SK-N-SH (cell line): Measurements from ENCODE around the gene SIRPA. TPM values are rescaled to one million over a fixed set of nuclear protein-coding genes. Genes with fewer than 3 reads are reported as not detected.

Source experiments
- CTCF ChIA-PET: fragments of 300-600, 350-600 bp; formaldehyde crosslinking; extraction: SDS; loops from one replicate; lab custom pipeline; 2021; lab: Yijun Ruan, JAX
- POLR2A ChIA-PET: fragments of 350-600 bp; sonication (Branson Sonifier 250); formaldehyde crosslinking; extraction: SDS; loops from one replicate; lab custom pipeline; 2020; ENCODE audit warnings: antibody characterized with exemption, inconsistent platforms; lab: Yijun Ruan, JAX
- DNase-seq: peaks from one replicate; pipeline ENCODE4 v3.0.0; 2012
- H2AFZ ChIP-seq: fragments of 200-600 bp; sonication (generic); 2 replicates; pipeline ENCODE4 v1.8.1; 2016; ENCODE audit warnings: antibody characterized with exemption, mild to moderate bottlenecking, low read depth
- H3F3A ChIP-seq: fragments of 200-600 bp; sonication (generic); replicated peaks from 2 replicates; pipeline ENCODE3; 2016; ENCODE audit warnings: antibody characterized with exemption, mild to moderate bottlenecking; ENCODE audit not compliant: insufficient read depth
- H3K27ac ChIP-seq, 2 experiments: fragments of 200-500 bp in 1 of 2; fragments of 200-600 bp in 1 of 2; sonication (Bioruptor generic) in 1 of 2; sonication (generic), shearing (Covaris generic) in 1 of 2; 2 replicates each; pipeline versions ENCODE4 v1.5.1 to v1.6.1; 2014 to 2016; ENCODE audit warnings: low read depth in 2 of 2, inconsistent platforms in 1 of 2, low read length in 1 of 2, mild to moderate bottlenecking in 1 of 2, mixed read lengths in 1 of 2
- H3K27me3 ChIP-seq: fragments of 200-600 bp; sonication (generic), shearing (Covaris generic); 2 replicates; pipeline ENCODE4 v1.6.1; 2016; ENCODE audit warnings: mixed run types; ENCODE audit not compliant: insufficient read depth
- H3K36me3 ChIP-seq, 2 experiments: fragments of 200-500 bp in 1 of 2; fragments of 200-600 bp in 1 of 2; sonication (Bioruptor generic) in 1 of 2; sonication (generic) in 1 of 2; replicated peaks in 1 of 2; 2 replicates each; pipeline versions ENCODE3 to v1.5.1; 2014 to 2016; ENCODE audit warnings: low read length in 1 of 2, mild to moderate bottlenecking in 1 of 2; ENCODE audit not compliant: insufficient read depth in 2 of 2, control insufficient read depth in 1 of 2
- H3K4me1 ChIP-seq, 2 experiments: fragments of 200-500 bp in 1 of 2; fragments of 200-600 bp in 1 of 2; sonication (Bioruptor generic) in 1 of 2; sonication (generic), shearing (Covaris generic) in 1 of 2; 2 replicates each; pipeline versions ENCODE4 v1.5.1 to v1.6.1; 2014 to 2016; ENCODE audit warnings: low read depth in 1 of 2, low read length in 1 of 2, mixed run types in 1 of 2; ENCODE audit not compliant: insufficient read depth in 2 of 2, control insufficient read depth in 1 of 2
- H3K4me2 ChIP-seq: fragments of 200-600 bp; sonication (generic), shearing (Covaris generic); 2 replicates; pipeline ENCODE4 v1.6.1; 2017; ENCODE audit warnings: mixed run types
- H3K4me3 ChIP-seq, 2 experiments: fragments of 200-500 bp in 1 of 2; fragments of 200-600 bp in 1 of 2; sonication (Bioruptor generic) in 1 of 2; sonication (generic), shearing (Covaris generic) in 1 of 2; 2 replicates each; pipeline versions ENCODE4 v1.5.1 to v1.8.1; 2014 to 2016; ENCODE audit warnings: low read depth in 2 of 2, inconsistent platforms in 1 of 2, low read length in 1 of 2, mild to moderate bottlenecking in 1 of 2, mixed read lengths in 1 of 2, moderate library complexity in 1 of 2
- H3K79me2 ChIP-seq: fragments of 200-600 bp; sonication (generic); 2 replicates; pipeline ENCODE4 v1.8.1; 2017; ENCODE audit warnings: mild to moderate bottlenecking; ENCODE audit not compliant: insufficient read depth
- H3K9ac ChIP-seq: fragments of 200-600 bp; sonication (generic); 2 replicates; pipeline ENCODE4 v1.6.1; 2017; ENCODE audit warnings: mixed run types
- H3K9me2 ChIP-seq: fragments of 200-600 bp; sonication (generic); 2 replicates; pipeline ENCODE4 v1.6.1; 2017; ENCODE audit warnings: mixed run types
- H3K9me3 ChIP-seq: fragments of 200-600 bp; sonication (generic); 2 replicates; pipeline ENCODE4 v1.6.1; 2017; ENCODE audit warnings: mixed run types, mild to moderate bottlenecking, moderate library complexity
- H4K20me1 ChIP-seq: fragments of 200-600 bp; sonication (generic); 2 replicates; pipeline ENCODE4 v1.6.1; 2017; ENCODE audit warnings: mild to moderate bottlenecking, mixed run types; ENCODE audit not compliant: insufficient read depth
- CHD2 ChIP-seq: fragments of 150-350 bp; IDR thresholded peaks from 2 replicates; pipeline ENCODE4 v1.6.1; 2018; ENCODE audit warnings: low read length; ENCODE audit not compliant: partially characterized antibody
- CTCF ChIP-seq: fragments of 200-600 bp; sonication (generic); IDR thresholded peaks from 2 replicates; pipeline ENCODE4 v1.6.1; 2017; ENCODE audit warnings: antibody characterized with exemption, mild to moderate bottlenecking, moderate library complexity
- ELF1 ChIP-seq: IDR thresholded peaks from 2 replicates; pipeline ENCODE4 v1.4.0; 2012
- EP300 ChIP-seq, 2 experiments: IDR thresholded peaks; 2 replicates each; pipeline versions ENCODE4 v1.4.0 to v1.6.1; 2012; ENCODE audit warnings: borderline replicate concordance in 1 of 2, low read depth in 1 of 2, low read length in 1 of 2
- FOSL2 ChIP-seq: IDR thresholded peaks from 2 replicates; pipeline ENCODE4 v1.4.0; 2012; ENCODE audit warnings: low read depth, mild to moderate bottlenecking, moderate library complexity, borderline replicate concordance
- FOXJ3 ChIP-seq: sonication (generic); formaldehyde crosslinking; IDR thresholded peaks from 2 replicates; pipeline ENCODE4 v1.5.1; 2020; ENCODE audit warnings: mild to moderate bottlenecking, missing genetic modification reagents
- FOXM1 ChIP-seq: IDR thresholded peaks from 2 replicates; pipeline ENCODE4 v1.4.0; 2012; ENCODE audit warnings: low read depth, mild to moderate bottlenecking
- GABPA ChIP-seq: IDR thresholded peaks from 2 replicates; pipeline ENCODE4 v1.4.0; 2012; ENCODE audit warnings: low read depth, mild to moderate bottlenecking
- IRF3 ChIP-seq: fragments of 150-350 bp; IDR thresholded peaks from 2 replicates; pipeline ENCODE4 v1.6.1; 2016; ENCODE audit warnings: mild to moderate bottlenecking, low read depth, low read length
- JUND ChIP-seq: IDR thresholded peaks from 2 replicates; pipeline ENCODE4 v1.4.0; 2012
- MAX ChIP-seq: IDR thresholded peaks from 2 replicates; pipeline ENCODE4 v1.4.0; 2012; ENCODE audit warnings: low read depth
- NFIC ChIP-seq: IDR thresholded peaks from 2 replicates; pipeline ENCODE4 v1.4.0; 2012; ENCODE audit warnings: borderline replicate concordance
- NRF1 ChIP-seq: IDR thresholded peaks from 2 replicates; pipeline ENCODE4 v1.6.1; 2012; ENCODE audit warnings: low read depth, mild to moderate bottlenecking, low read length
- PBX3 ChIP-seq: IDR thresholded peaks from 2 replicates; pipeline ENCODE4; 2012
- POLR2AphosphoS5 ChIP-seq: IDR thresholded peaks from 2 replicates; pipeline ENCODE4 v1.6.1; 2012; ENCODE audit warnings: low read depth, low read length
- RAD21 ChIP-seq: IDR thresholded peaks from 2 replicates; pipeline ENCODE4 v1.6.1; 2012; ENCODE audit warnings: mild to moderate bottlenecking, low read length
- RCOR1 ChIP-seq: fragments of 150-350 bp; IDR thresholded peaks from 2 replicates; pipeline ENCODE4 v1.6.1; 2017; ENCODE audit warnings: antibody characterized with exemption, low read length
- RXRA ChIP-seq: IDR thresholded peaks from 2 replicates; pipeline ENCODE4 v1.4.0; 2012; ENCODE audit warnings: low read depth, mild to moderate bottlenecking, borderline replicate concordance
- SIN3A ChIP-seq: IDR thresholded peaks from 2 replicates; pipeline ENCODE4 v1.6.1; 2012; ENCODE audit warnings: low read depth, mild to moderate bottlenecking, low read length, moderate library complexity, borderline replicate concordance
- SMC3 ChIP-seq: IDR thresholded peaks from 2 replicates; pipeline ENCODE4 v1.6.1; 2012; ENCODE audit warnings: low read depth, low read length, improper control_type of control experiment
- TAF1 ChIP-seq: IDR thresholded peaks from 2 replicates; pipeline ENCODE4 v1.6.1; 2012; ENCODE audit warnings: low read depth, mild to moderate bottlenecking, low read length, moderate library complexity, borderline replicate concordance
- TCF12 ChIP-seq: IDR thresholded peaks from 2 replicates; pipeline ENCODE4 v1.4.0; 2012
- WGBS: methylation state at CpG from one replicate; pipeline ENCODE4 v1.1.6; 2017; ENCODE audit warnings: low lambda C conversion rate; 5-methylcytosine and 5-hydroxymethylcytosine counted together
- polyA plus RNA-seq, 3 experiments: library from polyadenylated mRNA; depleted of rRNA; stranded (reverse); fragments of >200 nt; gene quantifications; 2 replicates each; pipeline ENCODE4 v1.2.3, GENCODE V29; 2012

The SIRPA gene
- polyA plus RNA-seq, 1 of the 3 experiments (the other 2 are of a cell fraction): 9.1 TPM

- Histone ChIP-seq H4K20me1 (no peaks in the 10 kb centered on the region), H2AFZ (no peak overlapping the region), H3K27me3 (no peaks in the 10 kb centered on the region), H3F3A (no peaks in the 10 kb centered on the region), H3K4me3 (no peak overlapping the region), H3K79me2 (no peaks in the 10 kb centered on the region), H3K36me3 (no peaks in the 10 kb centered on the region), H3K9me3 (no peaks in the 10 kb centered on the region), H3K9ac (no peak overlapping the region), H3K4me1 (peaks cover 0 to 11% of the 10 kb centered on the region in 2 experiments; a peak in 1 of 4 replicates), H3K27ac (no peak overlapping the region), H3K9me2 (no peaks in the 10 kb centered on the region), H3K4me2 (no peak overlapping the region)
- CTCF ChIA-PET: interaction anchor here (0.9 to 1.2 kb wide), 2 partner anchors 82 to 90 kb away, joined by 3 to 6 read pairs; no protein-coding TSS in a partner anchor
- no peak for TF ChIP-seq RAD21
- no peak for TF ChIP-seq POLR2AphosphoS5
- no peak for TF ChIP-seq NFIC
- TF ChIP-seq ELF1: no peak
- TF ChIP-seq EP300 (IDR thresholded peaks at IDR 0.05; ENCODE audit: borderline replicate concordance in 1 of 2, low read depth in 1 of 2, low read length in 1 of 2): no peak
- no peak for TF ChIP-seq RCOR1
- no peak for TF ChIP-seq FOXM1
- TF ChIP-seq JUND: no peak
- no peak for TF ChIP-seq SIN3A
- no peak for TF ChIP-seq RXRA
- TF ChIP-seq TCF12: no peak
- WGBS: 86% methylated on average over 8 of the region's 9 CpGs
- POLR2A ChIA-PET: no interaction called here
- DNase-seq: no peak
Measured at GRCh38 chr20:1883986-1884385, 11.2 kb upstream of the SIRPA start.

GRCh38 chr20:1885254-1885653 lies 10.0 kb upstream of the SIRPA start:
- DNase-seq: no peak
- no peak overlapping the region for H3K9ac ChIP-seq
- no peaks in the 10 kb centered on the region for H3K79me2 ChIP-seq
- H3K27ac ChIP-seq: no peak overlapping the region
- no peak overlapping the region for H3K4me3 ChIP-seq
- ChIA-PET POLR2A (no interaction called here), CTCF (interaction anchor here (1.2 kb wide), 1 partner anchor 83 kb away, joined by 6 read pairs; no protein-coding TSS in a partner anchor)
- H3K4me1 ChIP-seq: no peaks in the 10 kb centered on the region; a peak in 1 of 4 replicates
- H4K20me1 ChIP-seq: no peaks in the 10 kb centered on the region
- no peaks in the 10 kb centered on the region for H3K9me2 ChIP-seq
- no peaks in the 10 kb centered on the region for H3K9me3 ChIP-seq
- H3K36me3 ChIP-seq: no peaks in the 10 kb centered on the region
- WGBS: 90% methylated on average over 2 of the region's 4 CpGs
- H3K27me3 ChIP-seq: no peaks in the 10 kb centered on the region
- no peaks in the 10 kb centered on the region for H3F3A ChIP-seq
- no peak overlapping the region for H2AFZ ChIP-seq
- H3K4me2 ChIP-seq: no peak overlapping the region
- TF ChIP-seq NFIC (no peak), MAX (no peak), POLR2AphosphoS5 (no peak), FOXM1 (no peak), SMC3 (no peak), ELF1 (no peak), CTCF (no peak), FOXJ3 (CRISPR knock-in tag) (no peak), CHD2 (no peak), IRF3 (no peak), GABPA (no peak), NRF1 (no peak), TAF1 (no peak), RXRA (no peak), PBX3 (no peak), FOSL2 (no peak), TCF12 (no peak), JUND (no peak)
- TF ChIP-seq, all 33 proteins: peak for 0
